Islet of Langerhans (tissue), 1 donor: ENCODE data around the gene LMOD3.

Experiments
- FAIRE-seq: peaks from one replicate; lab custom pipeline; 2011; peaks lifted over from hg19 to GRCh38; lab: Jason Lieb, UNC

LMOD3 gene

GRCh38 chr3:69058180-69058946, 64.0 kb downstream of the LMOD3 start:
- no peak for FAIRE-seq
